DND-41 (cell line): Measurements from ENCODE around the gene NEMF.

Experiments used
- ATAC-seq: fragments of 200-7000 bp; cut with Tn5 transposase; 3 replicates; pipeline ENCODE4 v1.9.1; 2021; ENCODE audit warnings: low read depth; ENCODE audit not compliant: insufficient read depth
- DNase-seq: peaks from one replicate; pipeline ENCODE4 v3.0.0-alpha.2; 2020
- H2AFZ ChIP-seq: 2 replicates; pipeline ENCODE4 v1.6.0; 2012; ENCODE audit warnings: low read depth, low read length
- H3K27ac ChIP-seq: 2 replicates; pipeline ENCODE4 v1.5.1; 2012; ENCODE audit warnings: low read length, inconsistent platforms
- H3K27me3 ChIP-seq: fragments of 200-600 bp; sonication (generic); 2 replicates; pipeline ENCODE4 v1.6.0; 2012; ENCODE audit warnings: low read length, mild to moderate bottlenecking, inconsistent platforms; ENCODE audit not compliant: insufficient read depth, poor library complexity
- H3K36me3 ChIP-seq: 2 replicates; pipeline ENCODE4 v1.5.1; 2012; ENCODE audit warnings: low read length, inconsistent platforms; ENCODE audit not compliant: insufficient read depth
- H3K4me1 ChIP-seq: 2 replicates; pipeline ENCODE4 v1.5.1; 2012; ENCODE audit warnings: mild to moderate bottlenecking, low read length; ENCODE audit not compliant: insufficient read depth
- H3K4me2 ChIP-seq: 2 replicates; pipeline ENCODE4 v1.6.0; 2012; ENCODE audit warnings: mild to moderate bottlenecking, moderate library complexity, low read length, inconsistent platforms; ENCODE audit not compliant: insufficient read depth
- H3K4me3 ChIP-seq, 2 experiments: fragments of 200-600 bp in 1 of 2; shearing (Covaris generic) in 1 of 2; 2 replicates each; pipeline ENCODE4 v1.5.1; 2012 to 2016; ENCODE audit warnings: inconsistent platforms in 2 of 2, low read length in 2 of 2, mild to moderate bottlenecking in 2 of 2, low read depth in 1 of 2, moderate library complexity in 1 of 2
- H3K79me2 ChIP-seq: 2 replicates; pipeline ENCODE4 v1.6.0; 2012; ENCODE audit warnings: low read length, inconsistent platforms; ENCODE audit not compliant: insufficient read depth
- H3K9ac ChIP-seq: 2 replicates; pipeline ENCODE4 v1.6.0; 2012; ENCODE audit warnings: low read depth, mild to moderate bottlenecking, inconsistent platforms, low read length, moderate library complexity
- H3K9me3 ChIP-seq: 2 replicates; pipeline ENCODE4 v1.5.1; 2012; ENCODE audit warnings: low read length, moderate library complexity, mild to moderate bottlenecking, inconsistent platforms; ENCODE audit not compliant: insufficient read depth, severe bottlenecking
- H4K20me1 ChIP-seq: 2 replicates; pipeline ENCODE4 v1.6.0; 2012; ENCODE audit warnings: low read length; ENCODE audit not compliant: insufficient read depth
- CTCF ChIP-seq: IDR thresholded peaks from 2 replicates; pipeline ENCODE4 v1.5.1; 2012; ENCODE audit warnings: borderline replicate concordance, low read length, moderate library complexity, mild to moderate bottlenecking; ENCODE audit not compliant: poor library complexity, severe bottlenecking; ENCODE audit errors: extremely low read depth
- EZH2 ChIP-seq: IDR thresholded peaks from 3 replicates; pipeline ENCODE4 v1.6.1; 2012; ENCODE audit warnings: borderline replicate concordance, low read depth, mild to moderate bottlenecking, moderate library complexity, low read length, inconsistent platforms; ENCODE audit not compliant: severe bottlenecking

The NEMF gene

GRCh38 chr14:49852301-49853157 lies at the start of gene NEMF:
NEMF (minus strand) TSS chr14:49852788; CDS start chr14:49852753, 35 bp downstream.
- TF ChIP-seq CTCF (peak; percentile 86), EZH2 (no peak)
- no peaks in the 10 kb centered on the region for H4K20me1 ChIP-seq
- peak; percentile 85 for DNase-seq
- H3K36me3 ChIP-seq = peaks cover 28% of the 10 kb centered on the region
- peak within 1 kb of the TSS; percentile 83 to 87 for H3K4me3 ChIP-seq
- peaks cover 34% of the 10 kb centered on the region for H3K4me1 ChIP-seq
- no peaks in the 10 kb centered on the region for H3K9me3 ChIP-seq
- peak within 1 kb of the TSS; percentile 84 for H3K9ac ChIP-seq
- H3K27me3 ChIP-seq = no peaks in the 10 kb centered on the region
- peak within 1 kb of the TSS; percentile 98 for H2AFZ ChIP-seq
- peaks cover 50% of the 10 kb centered on the region for H3K79me2 ChIP-seq
- peak; percentile 90 for ATAC-seq
- H3K27ac ChIP-seq = peak within 1 kb of the TSS; percentile 91
- peak within 1 kb of the TSS; percentile 80 for H3K4me2 ChIP-seq

- no peak for TF ChIP-seq EZH2
- no peak for TF ChIP-seq CTCF
- Histone ChIP-seq H2AFZ (no peak overlapping the region), H3K79me2 (peaks cover 30% of the 10 kb centered on the region), H3K4me2 (no peak overlapping the region), H3K36me3 (peaks cover 11% of the 10 kb centered on the region), H4K20me1 (peaks cover 18% of the 10 kb centered on the region; the same call in 1 of the 2 replicates), H3K27ac (no peak overlapping the region), H3K9me3 (no peaks in the 10 kb centered on the region), H3K9ac (no peak overlapping the region), H3K4me3 (no peak overlapping the region), H3K4me1 (peaks cover 22% of the 10 kb centered on the region), H3K27me3 (no peaks in the 10 kb centered on the region)
- DNase-seq (no peak), ATAC-seq (no peak)
Observed at GRCh38 chr14:49900973-49901372, 48.4 kb upstream of the NEMF start.

GRCh38 chr14:49898485-49898884 lies 45.9 kb upstream of the NEMF start:
- Histone ChIP-seq H3K4me3 (no peak overlapping the region; a peak in 1 of 4 replicates), H3K27me3 (no peaks in the 10 kb centered on the region), H4K20me1 (peaks cover 43% of the 10 kb centered on the region), H3K27ac (no peak overlapping the region), H2AFZ (no peak overlapping the region), H3K36me3 (peaks cover 36% of the 10 kb centered on the region), H3K79me2 (peaks cover 54% of the 10 kb centered on the region), H3K9ac (no peak overlapping the region), H3K4me2 (peak overlapping the region; percentile 90; the same call in 1 of the 2 replicates), H3K4me1 (peaks cover 41% of the 10 kb centered on the region), H3K9me3 (no peaks in the 10 kb centered on the region)
- ATAC-seq = no peak
- TF ChIP-seq CTCF = no peak
- TF ChIP-seq EZH2 = no peak
- DNase-seq = no peak
